IMR-90 (cell line): ENCODE measurements around the gene AKR1A1.

ENCODE experiments used
- CTCF ChIP-seq: conservative IDR thresholded peaks from 2 replicates; pipeline ENCODE4 v1.5.1; 2012; ENCODE audit warnings: mild to moderate bottlenecking, low read depth, low read length, improper control_type of control experiment
- ELK1 ChIP-seq: fragments of 150-350 bp; IDR thresholded peaks from 2 replicates; pipeline ENCODE4 v1.6.1; 2016; ENCODE audit warnings: low read depth, mild to moderate bottlenecking, low read length, moderate library complexity, borderline replicate concordance
- FOS ChIP-seq: fragments of 150-350 bp; IDR thresholded peaks from 2 replicates; pipeline ENCODE4 v1.6.1; 2016; ENCODE audit warnings: low read depth, low read length
- USF2 ChIP-seq: fragments of 150-350 bp; IDR thresholded peaks from 2 replicates; pipeline ENCODE4 v1.6.1; 2017; ENCODE audit warnings: mild to moderate bottlenecking, antibody characterized with exemption, low read length, low read depth

GRCh38 chr1:45535988-45536766 is 14.4 kb upstream of the AKR1A1 start:
- TF ChIP-seq ELK1 (no peak), FOS (no peak), CTCF (no peak), USF2 (no peak)
